Breast epithelium (tissue), 3 donors: Measurements from ENCODE around the gene FHOD3.

ENCODE experiments used
- POLR2A ChIP-seq: fragments of 450-650 bp; IDR thresholded peaks from one replicate; pipeline ENCODE4 v1.6.1; 2016; ENCODE audit warnings: antibody characterized with exemption, mild to moderate bottlenecking, moderate library complexity
- POLR2AphosphoS5 ChIP-seq, 3 donors: sonication (generic); formaldehyde crosslinking; IDR thresholded peaks; one replicate each; pipeline ENCODE4 v1.6.1; 2017; ENCODE audit warnings: antibody characterized with exemption in 3 of 3
- TF ChIP-seq, protein P1 (sequence below), 3 donors: fragments of 450-650 bp; IDR thresholded peaks; one replicate each; pipeline ENCODE4 v1.5.1; 2016 to 2017; ENCODE audit warnings: antibody characterized with exemption in 3 of 3, mild to moderate bottlenecking in 3 of 3, moderate library complexity in 3 of 3

DNA sequence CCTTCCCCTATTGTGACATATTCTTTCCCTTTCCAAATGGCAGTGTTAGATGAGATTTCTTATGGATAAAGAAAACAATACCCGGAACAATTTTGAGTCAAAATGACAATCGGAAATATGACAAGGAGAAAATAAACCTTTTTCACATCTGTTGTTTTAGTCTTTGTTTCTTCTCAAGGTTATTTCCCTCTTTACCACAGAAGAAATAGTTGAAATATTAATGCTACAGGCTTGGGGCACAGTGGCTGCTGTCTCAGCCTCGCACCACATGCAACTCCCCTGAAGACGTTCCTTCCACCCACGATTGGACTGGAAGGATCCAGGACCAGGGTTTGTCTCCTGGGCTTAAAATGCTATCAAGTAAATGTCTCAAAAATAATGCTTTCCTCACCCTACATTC, 77.6 kb downstream of the FHOD3 start:
- TF ChIP-seq, protein P1, sequence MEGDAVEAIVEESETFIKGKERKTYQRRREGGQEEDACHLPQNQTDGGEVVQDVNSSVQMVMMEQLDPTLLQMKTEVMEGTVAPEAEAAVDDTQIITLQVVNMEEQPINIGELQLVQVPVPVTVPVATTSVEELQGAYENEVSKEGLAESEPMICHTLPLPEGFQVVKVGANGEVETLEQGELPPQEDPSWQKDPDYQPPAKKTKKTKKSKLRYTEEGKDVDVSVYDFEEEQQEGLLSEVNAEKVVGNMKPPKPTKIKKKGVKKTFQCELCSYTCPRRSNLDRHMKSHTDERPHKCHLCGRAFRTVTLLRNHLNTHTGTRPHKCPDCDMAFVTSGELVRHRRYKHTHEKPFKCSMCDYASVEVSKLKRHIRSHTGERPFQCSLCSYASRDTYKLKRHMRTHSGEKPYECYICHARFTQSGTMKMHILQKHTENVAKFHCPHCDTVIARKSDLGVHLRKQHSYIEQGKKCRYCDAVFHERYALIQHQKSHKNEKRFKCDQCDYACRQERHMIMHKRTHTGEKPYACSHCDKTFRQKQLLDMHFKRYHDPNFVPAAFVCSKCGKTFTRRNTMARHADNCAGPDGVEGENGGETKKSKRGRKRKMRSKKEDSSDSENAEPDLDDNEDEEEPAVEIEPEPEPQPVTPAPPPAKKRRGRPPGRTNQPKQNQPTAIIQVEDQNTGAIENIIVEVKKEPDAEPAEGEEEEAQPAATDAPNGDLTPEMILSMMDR (IDR thresholded peaks at IDR 0.05), result no peak
- TF ChIP-seq POLR2A (no peak), POLR2AphosphoS5 (IDR thresholded peaks at IDR 0.05) (no peak)
